ENCODE results near the gene PTCH2. TPM values are rescaled to one million over a fixed set of nuclear protein-coding genes. Genes with fewer than 3 reads are reported as not detected.

PTCH2 gene
- total RNA-seq, 4 donors from 2014 or later, result 0.09 to 0.19 TPM; not detected in 2

GRCh38 chr1:44808938-44809917, 33.8 kb downstream of the PTCH2 start:
- Histone ChIP-seq H3K36me3 (peaks cover 10 to 32% (median 12%) of the 10 kb centered on the region in 3 donors), H3K27me3 (no peaks in the 10 kb centered on the region), H3K9me3 (no peaks in the 10 kb centered on the region), H3K4me3 (peak overlapping the region in 3 of 4 donors; percentile 31 to 55 (median 35)), H3K27ac (peak overlapping the region; percentile 94 to 99 (median 96)), H3K4me1 (peaks cover 61 to 95% (median 63%) of the 10 kb centered on the region in 3 donors)
- peak; percentile 58 for DNase-seq
- intact Hi-C loops (cut with DNase I), result no loop called here
- TF ChIP-seq POLR2A (IDR thresholded peaks at IDR 0.05), result peak in 1 of 4 donors; percentile 60
- TF ChIP-seq CTCF (IDR thresholded peaks at IDR 0.05), result no peak
- WGBS, 2 donors, result 34 to 67% methylated on average over 1 to 3 of the region's 6 CpGs

- Histone ChIP-seq H3K27me3 (no peaks in the 10 kb centered on the region), H3K36me3 (peaks cover 12 to 38% (median 17%) of the 10 kb centered on the region in 3 donors), H3K4me3 (peak within 1 kb of the TSS in 3 of 4 donors; percentile 31 to 55 (median 35)), H3K4me1 (peaks cover 60 to 95% (median 61%) of the 10 kb centered on the region in 3 donors), H3K9me3 (no peaks in the 10 kb centered on the region), H3K27ac (peak within 1 kb of the TSS; percentile 94 to 99 (median 96))
- no peak for DNase-seq
- intact Hi-C loops (cut with DNase I), result no loop called here
- TF ChIP-seq POLR2A (IDR thresholded peaks at IDR 0.05) (no peak), CTCF (IDR thresholded peaks at IDR 0.05) (peak in 1 of 6 experiments; percentile 3)
- 8 to 15% methylated on average over 9 to 12 of the region's 23 CpGs for WGBS, 2 donors
These were observed 34.8 kb downstream of the PTCH2 start, which contains the start of gene BTBD19 for GRCh38 chr1:44808063-44808937. Gene BTBD19 (plus strand): TSS chr1:44808523. CDS start chr1:44808821, 298 bp downstream.

- 0% methylated on average over 2 to 11 of the region's 16 CpGs for WGBS, 2 donors
- intact Hi-C loops (cut with DNase I), result no loop called here
- peak; percentile 81 for DNase-seq
- Histone ChIP-seq H3K36me3 (peaks cover 17 to 43% (median 17%) of the 10 kb centered on the region in 3 donors), H3K4me3 (peak overlapping the region in 2 of 4 donors; percentile 31 to 55), H3K9me3 (no peaks in the 10 kb centered on the region), H3K27me3 (no peaks in the 10 kb centered on the region), H3K4me1 (peaks cover 61 to 96% (median 61%) of the 10 kb centered on the region in 3 donors), H3K27ac (peak overlapping the region; percentile 94 to 99 (median 96))
- TF ChIP-seq POLR2A (IDR thresholded peaks at IDR 0.05), result peak in 1 of 4 donors; percentile 27
- no peak for TF ChIP-seq CTCF (IDR thresholded peaks at IDR 0.05)
These were observed 35.5 kb downstream of the PTCH2 start for GRCh38 chr1:44807364-44808062.

- TF ChIP-seq CTCF (IDR thresholded peaks at IDR 0.05), result no peak
- TF ChIP-seq POLR2A (IDR thresholded peaks at IDR 0.05), result peak in 1 of 4 donors; percentile 32
- Histone ChIP-seq H3K4me3 (peak within 1 kb of the TSS in 2 of 4 donors; percentile 31 to 55), H3K36me3 (peaks cover 17 to 50% (median 17%) of the 10 kb centered on the region in 3 donors), H3K4me1 (peaks cover 68 to 96% (median 68%) of the 10 kb centered on the region in 3 donors), H3K9me3 (no peaks in the 10 kb centered on the region), H3K27me3 (no peaks in the 10 kb centered on the region), H3K27ac (peak within 1 kb of the TSS; percentile 94 to 99 (median 96))
- DNase-seq, result no peak
- intact Hi-C loops (cut with DNase I), result no loop called here
- WGBS, 2 donors, result 46 to 48% methylated on average over 3 to 5 of the region's 7 CpGs
These were observed 36.2 kb downstream of the PTCH2 start, which contains the start of gene DYNLT4 for GRCh38 chr1:44806704-44807363. Gene DYNLT4 (minus strand): TSS chr1:44807351. CDS start chr1:44806668, 683 bp downstream.
